ENCODE data around the gene SLC35G1.

- peak in 4 of 6 experiments; percentile 38 to 50 (median 45) for TF ChIP-seq CTCF (IDR thresholded peaks at IDR 0.05)
- TF ChIP-seq POLR2A (IDR thresholded peaks at IDR 0.05), result no peak
These were observed 27.6 kb downstream of the SLC35G1 start for GRCh38 chr10:93921338-93921737.
